HCT116 (cell line): Measurements from ENCODE around the gene NINJ2. TPM values are rescaled to one million over a fixed set of nuclear protein-coding genes. Genes with fewer than 3 reads are reported as not detected.

Source experiments
- ATAC-seq: fragments of 200-7000 bp; cut with Tn5 transposase; 2 replicates; pipeline ENCODE4 v1.9.1; 2020; ENCODE audit warnings: mild to moderate bottlenecking, moderate library complexity
- BruUV-seq: library from RNA; stranded (reverse); fragments of 400-500 nt; replicated peaks from 2 replicates; lab custom pipeline; 2021; lab: Mats Ljungman, UMichigan
- CTCF ChIA-PET: fragments of 300-600 bp; sonication (Branson Sonifier 250); formaldehyde crosslinking; loops from one replicate; lab custom pipeline; 2021; ENCODE audit warnings: antibody characterized with exemption; lab: Charles Lee
- POLR2A ChIA-PET: fragments of 300-600, 350-600 bp; sonication (Branson Sonifier 250); formaldehyde crosslinking; loops from one replicate; lab custom pipeline; 2021; ENCODE audit warnings: antibody characterized with exemption; lab: Charles Lee
- RAD21 ChIA-PET, 2 experiments: fragments of 300-600 bp; sonication (Branson Sonifier 250); formaldehyde crosslinking; loops; one replicate each; lab custom pipeline; 2023; ENCODE audit warnings: low total read pairs in 2 of 2; ENCODE audit not compliant: uncharacterized antibody in 2 of 2, unreplicated experiment in 2 of 2, low non-redundant PET in 1 of 2; lab: Charles Lee
- DNase-seq: peaks from one replicate; pipeline ENCODE4 v3.0.0-alpha.2; 2010; ENCODE audit warnings: low read depth, low spot score
- H2AFZ ChIP-seq: fragments of 200-600 bp; shearing (Covaris generic), sonication (generic); 2 replicates; pipeline ENCODE4 v1.6.1; 2017; ENCODE audit warnings: low read depth, mixed run types, mixed read lengths, antibody characterized with exemption, low read length; ENCODE audit not compliant: poor library complexity, severe bottlenecking
- H3K27ac ChIP-seq: 2 replicates; pipeline ENCODE4 v1.5.1; 2012; ENCODE audit warnings: low read depth, low read length
- H3K27me3 ChIP-seq: fragments of 200-600 bp; sonication (generic); 2 replicates; pipeline ENCODE4 v1.6.1; 2016; ENCODE audit warnings: mixed run types, low read length, mixed read lengths; ENCODE audit not compliant: insufficient read depth
- H3K36me3 ChIP-seq, 2 experiments: fragments of 200-500 bp in 1 of 2; fragments of 200-600 bp in 1 of 2; sonication (Bioruptor generic) in 1 of 2; sonication (generic) in 1 of 2; 2 replicates each; pipeline versions ENCODE4 v1.5.1 to v1.6.1; 2014 to 2016; ENCODE audit warnings: low read length in 2 of 2, inconsistent platforms in 1 of 2, mixed read lengths in 1 of 2, mixed run types in 1 of 2; ENCODE audit not compliant: insufficient read depth in 2 of 2, control insufficient read depth in 1 of 2
- H3K4me1 ChIP-seq, 2 experiments: fragments of 200-600 bp in 1 of 2; sonication (generic) in 1 of 2; 2 replicates each; pipeline versions ENCODE4 v1.5.1 to v1.6.1; 2012 to 2017; ENCODE audit warnings: low read length in 2 of 2, inconsistent platforms in 1 of 2, mild to moderate bottlenecking in 1 of 2, mixed read lengths in 1 of 2, mixed run types in 1 of 2, moderate library complexity in 1 of 2; ENCODE audit not compliant: insufficient read depth in 2 of 2, control insufficient read depth in 1 of 2
- H3K4me2 ChIP-seq: fragments of 200-600 bp; sonication (generic); 2 replicates; pipeline ENCODE4 v1.6.1; 2017; ENCODE audit warnings: mixed run types, low read length, mixed read lengths
- H3K4me3 ChIP-seq, 2 experiments: fragments of 200-600 bp in 1 of 2; sonication (generic) in 1 of 2; replicated peaks in 1 of 2; 2 replicates each; pipeline ENCODE4 v1.5.1; 2011 to 2016; ENCODE audit warnings: low read length in 2 of 2, control low read depth in 1 of 2, low read depth in 1 of 2, mild to moderate bottlenecking in 1 of 2, mixed read lengths in 1 of 2, mixed run types in 1 of 2
- H3K79me2 ChIP-seq: fragments of 200-600 bp; sonication (generic); 2 replicates; pipeline ENCODE4 v1.6.1; 2017; ENCODE audit warnings: mild to moderate bottlenecking, mixed run types, low read length, moderate library complexity, mixed read lengths; ENCODE audit not compliant: insufficient read depth
- H3K9ac ChIP-seq: fragments of 200-600 bp; sonication (generic); 2 replicates; pipeline ENCODE4 v1.6.1; 2016; ENCODE audit warnings: low read length, mixed read lengths
- H3K9me2 ChIP-seq: fragments of 200-600 bp; sonication (generic), shearing (Covaris generic); 2 replicates; pipeline ENCODE4 v1.6.1; 2017; ENCODE audit warnings: mixed run types, mild to moderate bottlenecking, moderate library complexity; ENCODE audit not compliant: insufficient read depth
- H3K9me3 ChIP-seq, 2 experiments: fragments of 200-500 bp in 1 of 2; fragments of 200-600 bp in 1 of 2; sonication (Bioruptor generic) in 1 of 2; sonication (generic) in 1 of 2; 2 replicates each; pipeline ENCODE4 v1.6.1; 2014 to 2017; ENCODE audit warnings: low read length in 2 of 2, mixed read lengths in 2 of 2, inconsistent platforms in 1 of 2, low read depth in 1 of 2, mild to moderate bottlenecking in 1 of 2, mixed run types in 1 of 2, moderate library complexity in 1 of 2; ENCODE audit not compliant: control insufficient read depth in 1 of 2, insufficient read depth in 1 of 2
- H4K20me1 ChIP-seq: fragments of 200-600 bp; sonication (generic), shearing (Covaris generic); 2 replicates; pipeline ENCODE4 v1.6.1; 2017; ENCODE audit warnings: mixed run types, mild to moderate bottlenecking, moderate library complexity; ENCODE audit not compliant: insufficient read depth
- CBX3 ChIP-seq: IDR thresholded peaks from 2 replicates; pipeline ENCODE4 v1.6.1; 2012; ENCODE audit warnings: low read depth
- CTCF ChIP-seq, 3 experiments: fragments of 200-600 bp in 1 of 3; sonication (generic) in 1 of 3; IDR thresholded peaks in 2 of 3; conservative IDR thresholded peaks in 1 of 3; 2 replicates each; pipeline ENCODE4 v1.5.1; 2012 to 2017; ENCODE audit warnings: low read depth in 2 of 3, low read length in 2 of 3, antibody characterized with exemption in 1 of 3, borderline replicate concordance in 1 of 3, control low read depth in 1 of 3, mild to moderate bottlenecking in 1 of 3, mixed read lengths in 1 of 3, mixed run types in 1 of 3, moderate library complexity in 1 of 3; ENCODE audit not compliant: insufficient read depth in 1 of 3
- EGR1 ChIP-seq: IDR thresholded peaks from 2 replicates; pipeline ENCODE4 v1.6.1; 2012; ENCODE audit warnings: low read depth
- ELF1 ChIP-seq: IDR thresholded peaks from 2 replicates; pipeline ENCODE4 v1.6.1; 2012; ENCODE audit warnings: low read depth, borderline replicate concordance
- FOSL1 ChIP-seq: IDR thresholded peaks from 2 replicates; pipeline ENCODE4 v1.6.1; 2012; ENCODE audit warnings: low read depth
- MAX ChIP-seq: IDR thresholded peaks from 2 replicates; pipeline ENCODE4 v1.6.1; 2012
- POLR2A ChIP-seq: IDR thresholded peaks from 2 replicates; pipeline ENCODE4 v1.7.0; 2011; ENCODE audit warnings: borderline replicate concordance; ENCODE audit not compliant: insufficient read depth, insufficient read length; ENCODE audit errors: extremely low read depth
- POLR2AphosphoS5 ChIP-seq: IDR thresholded peaks from 2 replicates; pipeline ENCODE4 v1.6.1; 2011; ENCODE audit warnings: mild to moderate bottlenecking, low read depth, low read length, moderate library complexity
- REST ChIP-seq: IDR thresholded peaks from 2 replicates; pipeline ENCODE4 v1.6.1; 2012; ENCODE audit warnings: low read depth
- SIN3A ChIP-seq: IDR thresholded peaks from 2 replicates; pipeline ENCODE4 v1.6.1; 2012; ENCODE audit warnings: low read depth
- SP1 ChIP-seq: IDR thresholded peaks from 2 replicates; pipeline ENCODE4 v1.6.1; 2012; ENCODE audit warnings: low read depth
- SRF ChIP-seq: IDR thresholded peaks from 2 replicates; pipeline ENCODE4 v1.6.1; 2012; ENCODE audit warnings: low read depth
- TCF7L2 ChIP-seq: IDR thresholded peaks from 2 replicates; pipeline ENCODE4 v1.7.0; 2011; ENCODE audit warnings: borderline replicate concordance, inconsistent platforms; ENCODE audit not compliant: insufficient read depth, insufficient read length; ENCODE audit errors: extremely low read depth
- YY1 ChIP-seq: IDR thresholded peaks from 2 replicates; pipeline ENCODE4 v1.6.1; 2011; ENCODE audit warnings: low read length, low read depth, moderate library complexity, mild to moderate bottlenecking; ENCODE audit not compliant: insufficient replicate concordance; ENCODE audit errors: extremely low read depth
- ZBTB33 ChIP-seq: IDR thresholded peaks from 2 replicates; pipeline ENCODE4 v1.6.1; 2011; ENCODE audit warnings: mild to moderate bottlenecking, low read length, moderate library complexity; ENCODE audit not compliant: insufficient replicate concordance; ENCODE audit errors: extremely low read depth
- ZNF274 ChIP-seq: fragments of 200-500 bp; sonication (Bioruptor generic); IDR thresholded peaks from 2 replicates; pipeline ENCODE4 v1.6.1; 2014; ENCODE audit warnings: mild to moderate bottlenecking, low read depth, low read length, inconsistent platforms
- intact Hi-C: fragments of 100-400 bp; cut with micrococcal nuclease; formaldehyde crosslinking; loops from 2 replicates; pipeline ENCODE4 v1.10.0; 2022
- total RNA-seq: library from RNA; stranded (reverse); gene quantifications from one replicate; pipeline ENCODE4 v1.2.1, GENCODE V29; 2021; ENCODE audit not compliant: unreplicated experiment

The NINJ2 gene
- total RNA-seq, 1 experiment from 2014 or later: not detected

GRCh38 chr12:588646-589045, 74.6 kb downstream of the NINJ2 start (continued):
- TF ChIP-seq YY1 (no peak), EGR1 (no peak), SIN3A (no peak), MAX (no peak), TCF7L2 (no peak)

GRCh38 chr12:588024-588322, 75.3 kb downstream of the NINJ2 start:
- no peaks in the 10 kb centered on the region for H3K4me1 ChIP-seq
- H3K79me2 ChIP-seq: no peaks in the 10 kb centered on the region
- no peak overlapping the region for H2AFZ ChIP-seq
- POLR2A ChIA-PET: no interaction called here
- CTCF ChIA-PET: no interaction called here
- DNase-seq: no peak
- no peak for TF ChIP-seq SRF
- no peak for TF ChIP-seq TCF7L2
- no peak for TF ChIP-seq ELF1
- TF ChIP-seq FOSL1: no peak
- TF ChIP-seq SIN3A: no peak
- TF ChIP-seq ZBTB33: no peak
- TF ChIP-seq EGR1: no peak
- no peak for TF ChIP-seq ZNF274
- no peak for TF ChIP-seq POLR2A
- no peak for TF ChIP-seq CTCF (IDR thresholded peaks at IDR 0.05 in 2 of 3, conservative IDR thresholded peaks at IDR 0.05 in 1 of 3; ENCODE audit: borderline replicate concordance in 1 of 3, insufficient read depth in 1 of 3, low read depth in 2 of 3, low read length in 2 of 3)
- TF ChIP-seq SP1: no peak
- TF ChIP-seq POLR2AphosphoS5: no peak
- TF ChIP-seq REST: no peak
- TF ChIP-seq MAX: no peak
- no peak for TF ChIP-seq CBX3
- TF ChIP-seq, all 23 proteins: peak for 0
- BruUV-seq: no TSS peak
- no peak overlapping the region for H3K4me3 ChIP-seq
- no peak overlapping the region for H3K27ac ChIP-seq
- no peaks in the 10 kb centered on the region for H3K9me2 ChIP-seq
- H4K20me1 ChIP-seq: no peaks in the 10 kb centered on the region
- RAD21 ChIA-PET: no interaction called here
- no peaks in the 10 kb centered on the region for H3K36me3 ChIP-seq
- intact Hi-C loops: no loop called here
- no peaks in the 10 kb centered on the region for H3K27me3 ChIP-seq
- H3K9ac ChIP-seq: no peak overlapping the region
- no peak overlapping the region for H3K4me2 ChIP-seq
- H3K9me3 ChIP-seq: no peaks in the 10 kb centered on the region
- no peak for ATAC-seq
